ENCODE results near the gene ASB4.
"Not testable (repeated sequence)": the region's sequence is repeated elsewhere in the genome, so short reads cannot be mapped to it uniquely, and the experiment has no call there.

Gene ASB4
- total RNA-seq, result 0 reads per million in 2 experiments

DNA sequence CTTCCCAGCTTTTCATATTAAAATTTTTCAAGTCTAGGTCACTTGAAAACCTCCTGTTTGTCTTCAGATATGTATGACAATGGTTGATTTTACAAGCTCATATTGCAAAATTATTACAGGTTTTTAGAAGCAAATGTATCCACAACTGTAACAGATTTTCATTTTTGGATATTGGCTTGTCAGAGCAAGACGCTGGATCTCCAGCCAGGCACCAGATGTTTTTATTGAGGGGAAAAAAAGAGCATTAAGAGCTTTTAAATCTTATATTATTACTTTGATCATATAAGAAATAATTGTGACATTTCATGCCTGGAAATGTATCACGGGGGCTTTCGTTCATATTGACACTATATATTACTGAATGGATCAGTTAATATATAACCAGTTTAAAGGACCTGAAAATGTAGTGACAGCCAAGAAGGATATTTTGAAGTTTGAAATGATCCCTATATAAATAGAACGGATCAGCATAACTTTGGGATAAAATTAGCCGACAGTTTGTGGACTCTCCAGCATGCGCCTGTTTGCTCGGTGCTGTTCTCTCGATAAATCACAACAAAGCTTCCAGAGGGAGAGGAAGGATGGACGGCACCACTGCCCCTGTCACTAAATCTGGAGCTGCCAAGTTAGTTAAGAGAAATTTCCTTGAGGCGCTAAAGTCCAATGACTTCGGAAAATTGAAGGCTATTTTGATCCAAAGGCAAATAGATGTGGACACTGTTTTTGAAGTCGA lies at the start of gene ASB4:
Gene ASB4, plus strand, starts transcription at position 553 of the 733 bp plus-strand sequence. Its CDS starts 29 bp downstream, at position 582.
- no peak for DNase-seq (ENCODE audit: low read depth)

DNA sequence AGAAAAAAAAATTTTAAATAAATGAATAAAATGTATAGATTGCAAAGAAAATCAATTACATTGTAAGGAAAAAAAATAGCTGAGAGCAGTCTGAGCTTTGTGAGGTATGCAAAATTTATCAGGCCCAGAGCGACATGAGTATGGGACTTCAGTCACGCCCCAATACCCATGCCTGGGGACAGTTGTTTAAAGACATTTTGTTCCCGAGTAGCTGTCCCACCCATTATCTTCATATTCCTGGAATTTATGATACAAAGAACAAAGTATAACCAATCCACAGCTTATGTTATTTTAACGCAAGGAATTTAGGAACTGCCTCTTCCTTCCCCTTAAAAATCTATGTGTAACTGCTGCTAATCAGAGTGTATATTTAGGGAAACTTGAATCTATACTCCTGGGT lies 49.3 kb upstream of the ASB4 start:
- DNase-seq (ENCODE audit: low read depth), result no peak

- no peak for DNase-seq (ENCODE audit: low read depth)
Observed at GRCh38 chr7:95440394-95441038, 45.2 kb upstream of the ASB4 start.

GRCh38 chr7:95441042-95441823 lies 44.5 kb upstream of the ASB4 start:
- DNase-seq (ENCODE audit: low read depth), result no peak

GRCh38 chr7:95444796-95445195 lies 40.9 kb upstream of the ASB4 start:
- DNase-seq (ENCODE audit: low read depth), result no peak

- no peak for DNase-seq (ENCODE audit: low read depth)
Observed at GRCh38 chr7:95446618-95447017, 39.1 kb upstream of the ASB4 start.

DNA sequence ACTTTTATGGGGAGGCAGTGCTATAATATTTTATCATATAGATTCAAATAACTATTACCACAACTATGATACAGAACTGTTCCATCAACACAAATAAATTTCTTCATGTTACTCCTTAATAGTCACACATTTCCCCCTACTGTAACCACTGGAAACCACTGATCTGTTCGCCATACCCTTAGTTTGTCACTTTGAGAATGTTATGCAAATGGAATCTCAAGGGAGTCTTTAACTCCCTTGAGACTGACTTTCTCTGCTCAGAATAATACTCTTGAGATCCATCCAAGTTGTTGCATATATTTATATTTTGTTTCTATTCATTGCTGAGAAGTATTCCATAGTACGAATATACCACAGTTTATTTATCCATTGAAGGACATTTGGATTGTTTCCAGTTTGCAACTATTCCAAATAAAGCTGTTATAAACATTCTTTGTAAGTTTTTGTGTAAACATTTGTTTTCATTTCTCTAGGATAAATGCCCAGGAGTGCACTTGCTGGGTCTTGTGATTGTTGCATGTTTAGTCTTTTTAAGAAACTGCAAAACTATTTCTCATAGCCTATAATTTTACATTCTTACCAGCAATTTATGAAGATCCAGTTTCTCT lies 31.2 kb upstream of the ASB4 start:
- DNase-seq (ENCODE audit: low read depth), result no peak

DNA sequence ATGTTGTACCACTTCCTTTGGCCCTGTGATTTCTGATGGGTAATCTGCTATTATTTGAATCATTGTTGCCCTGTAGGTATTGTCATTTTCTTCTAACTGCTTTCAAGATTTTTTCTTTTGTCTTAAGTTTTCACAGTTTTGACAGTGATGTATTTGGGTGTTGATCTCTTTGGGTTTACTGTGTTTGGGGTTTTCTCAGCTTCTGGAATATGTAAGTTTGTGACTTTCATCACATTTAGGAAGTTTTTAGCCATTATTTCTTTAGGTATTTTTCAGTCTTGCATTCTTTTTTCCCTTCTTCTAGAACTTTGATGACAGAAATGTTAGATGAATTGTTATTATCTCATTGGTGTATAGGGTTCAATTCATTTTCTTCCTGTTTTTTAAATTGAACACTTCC lies 27.8 kb upstream of the ASB4 start:
- no peak for DNase-seq (ENCODE audit: low read depth)

- not testable (repeated sequence) for DNase-seq (ENCODE audit: low read depth)
Observed at GRCh38 chr7:95460653-95461052, 25.1 kb upstream of the ASB4 start.

DNA sequence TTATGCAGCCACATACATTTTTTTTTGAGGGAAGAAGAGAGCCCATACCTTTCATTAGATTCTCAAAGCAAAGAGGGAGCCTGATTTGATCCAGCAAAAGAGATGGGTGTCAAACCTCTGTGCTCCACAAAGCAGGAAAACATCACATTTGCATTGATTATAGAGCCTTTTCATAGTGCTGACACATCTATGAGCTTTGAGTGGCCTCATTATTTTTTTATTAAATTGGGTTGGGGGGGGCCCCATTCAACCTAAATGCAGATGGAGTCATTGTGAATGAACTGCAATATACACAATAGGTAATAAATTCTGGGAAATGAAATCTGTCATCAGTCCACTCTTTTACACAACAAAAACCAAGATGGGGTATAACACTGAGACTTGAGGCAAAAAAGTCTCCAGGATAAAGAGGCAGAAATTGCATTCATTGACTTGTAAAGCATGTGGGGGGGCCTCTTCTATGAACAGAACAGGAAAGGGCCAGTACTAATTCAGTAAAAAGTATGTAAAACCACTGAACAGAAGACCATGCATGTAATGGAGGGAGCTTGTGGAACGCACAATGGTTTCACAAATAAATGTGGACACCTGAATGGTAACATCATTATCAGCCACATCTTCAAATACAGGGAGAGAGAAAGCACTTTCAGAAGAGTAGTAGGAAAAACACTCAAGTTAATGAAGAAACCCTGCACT lies 17.7 kb upstream of the ASB4 start:
- no peak for DNase-seq (ENCODE audit: low read depth)

DNA sequence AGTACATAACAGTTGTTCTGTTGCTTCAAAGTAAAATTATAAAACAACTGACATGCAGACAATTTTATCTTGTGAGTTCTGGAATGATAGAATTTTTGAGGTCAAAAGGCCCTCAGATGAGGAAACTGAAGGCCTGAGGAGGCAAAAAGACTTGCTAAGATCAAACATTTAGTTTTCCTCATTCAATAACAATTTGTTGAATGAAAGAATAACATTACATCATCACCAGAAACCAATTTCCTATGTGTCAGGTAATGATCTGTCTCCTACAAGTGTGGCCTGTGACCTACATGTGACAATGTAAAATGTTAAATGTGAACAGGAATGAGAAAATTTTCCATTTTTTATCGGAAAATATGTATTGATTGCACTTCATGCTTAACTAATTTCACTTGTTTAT lies 16.6 kb upstream of the ASB4 start:
- DNase-seq (ENCODE audit: low read depth), result no peak

DNA sequence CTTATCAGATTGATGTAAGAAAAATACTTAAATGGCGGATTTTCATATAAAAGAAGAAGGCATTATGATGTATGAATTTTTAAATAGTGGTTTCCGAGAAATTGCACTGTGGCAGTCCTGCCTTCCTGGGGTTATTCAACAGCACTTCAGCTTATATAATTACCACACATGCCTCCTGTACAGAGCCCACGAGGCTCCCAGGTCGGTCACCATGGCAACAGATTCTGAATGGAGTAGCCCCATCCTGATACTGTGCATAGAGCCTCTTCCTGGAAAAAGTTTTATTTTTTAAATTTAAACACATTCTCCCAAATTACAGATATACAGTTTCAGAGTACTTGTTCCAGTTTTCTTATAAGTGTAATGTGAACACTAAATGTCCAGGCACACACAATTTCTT lies 15.9 kb upstream of the ASB4 start:
- no peak for DNase-seq (ENCODE audit: low read depth)

DNA sequence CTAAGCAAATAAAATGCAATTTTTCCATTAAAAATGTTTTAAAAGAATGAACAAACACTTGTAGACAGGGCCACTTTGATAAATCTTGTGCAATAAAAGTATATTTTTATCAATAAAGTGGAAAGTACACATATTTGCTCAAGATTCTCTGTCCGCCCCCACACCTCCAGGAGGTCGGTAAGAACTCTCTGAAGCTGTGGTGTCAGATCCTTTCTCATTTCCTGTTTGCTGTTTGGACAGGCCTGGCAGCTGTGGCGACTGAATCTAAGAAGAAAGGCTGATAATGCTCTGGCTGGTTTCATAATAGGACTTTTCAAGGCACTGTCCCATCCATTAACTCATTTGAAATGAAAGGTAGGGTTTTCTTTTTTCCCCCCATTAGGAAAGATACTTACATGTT lies 15.3 kb upstream of the ASB4 start:
- DNase-seq (ENCODE audit: low read depth), result no peak

GRCh38 chr7:95471071-95471470 lies 14.7 kb upstream of the ASB4 start:
- DNase-seq (ENCODE audit: low read depth), result no peak

DNA sequence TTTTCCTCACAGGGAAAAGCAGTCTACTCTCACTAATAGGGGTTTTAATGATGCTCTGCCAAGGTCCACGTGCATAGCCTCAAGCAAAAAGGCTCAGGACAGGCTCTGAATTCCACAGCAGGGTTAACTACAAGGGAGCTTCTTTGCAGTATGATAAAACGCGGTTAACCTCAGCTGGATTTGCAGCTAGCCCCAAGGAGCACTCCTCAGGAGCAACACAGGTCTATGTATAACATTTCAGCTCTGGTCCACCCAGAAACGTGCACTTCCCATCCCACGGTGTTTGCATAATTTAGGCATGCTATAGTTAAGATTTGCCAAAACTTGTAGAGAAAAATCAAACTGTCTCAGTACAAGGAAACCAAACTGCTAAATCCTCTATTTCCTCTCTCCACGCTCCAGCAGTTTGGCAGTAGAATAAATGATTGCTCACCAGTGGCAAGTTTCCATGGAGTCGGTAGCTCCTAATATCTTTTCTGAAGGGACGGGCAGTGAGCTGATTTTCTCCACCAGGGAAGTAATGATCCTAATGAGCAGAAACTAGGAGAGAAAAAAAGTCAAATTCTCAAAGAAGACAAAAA lies 13.1 kb upstream of the ASB4 start:
- DNase-seq (ENCODE audit: low read depth), result no peak

GRCh38 chr7:95473276-95473985 lies 12.3 kb upstream of the ASB4 start:
- no peak for DNase-seq (ENCODE audit: low read depth)

DNA sequence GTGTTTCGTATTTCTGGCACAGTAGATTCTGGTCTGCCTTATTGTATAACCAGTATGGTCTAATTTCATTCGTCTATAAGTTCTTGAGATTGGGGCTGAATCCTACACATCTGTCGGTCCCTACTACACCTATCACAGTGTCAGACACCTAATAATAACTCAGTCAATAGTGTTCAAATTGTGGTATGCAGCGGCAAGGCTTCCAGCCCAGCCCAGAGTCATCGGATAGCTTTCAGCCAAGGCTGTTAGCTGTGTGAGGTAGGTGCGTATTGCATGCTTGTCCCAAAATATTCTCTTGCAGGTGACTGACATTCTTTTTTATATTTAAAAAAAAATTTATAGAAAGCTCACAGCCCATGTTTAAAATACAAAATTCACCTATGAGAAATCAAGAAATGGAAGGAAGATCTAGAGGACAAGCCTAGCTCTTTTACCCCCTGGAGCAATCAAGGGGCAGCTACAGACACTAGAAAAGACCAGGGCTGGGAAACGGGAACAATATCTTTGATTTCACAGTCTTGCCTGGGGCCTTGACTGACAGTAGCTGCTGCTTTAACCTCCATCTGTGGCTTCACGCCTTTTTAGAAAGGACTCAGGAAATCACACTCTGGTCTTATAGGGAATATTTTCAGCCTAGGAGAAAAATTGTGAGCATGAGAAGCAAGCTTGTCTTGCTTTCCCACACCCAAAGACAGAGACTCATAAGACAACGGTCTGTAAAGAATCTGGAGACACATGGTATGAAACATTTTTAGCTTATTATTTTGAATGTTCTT lies 9.5 kb upstream of the ASB4 start:
- no peak for DNase-seq (ENCODE audit: low read depth)

DNA sequence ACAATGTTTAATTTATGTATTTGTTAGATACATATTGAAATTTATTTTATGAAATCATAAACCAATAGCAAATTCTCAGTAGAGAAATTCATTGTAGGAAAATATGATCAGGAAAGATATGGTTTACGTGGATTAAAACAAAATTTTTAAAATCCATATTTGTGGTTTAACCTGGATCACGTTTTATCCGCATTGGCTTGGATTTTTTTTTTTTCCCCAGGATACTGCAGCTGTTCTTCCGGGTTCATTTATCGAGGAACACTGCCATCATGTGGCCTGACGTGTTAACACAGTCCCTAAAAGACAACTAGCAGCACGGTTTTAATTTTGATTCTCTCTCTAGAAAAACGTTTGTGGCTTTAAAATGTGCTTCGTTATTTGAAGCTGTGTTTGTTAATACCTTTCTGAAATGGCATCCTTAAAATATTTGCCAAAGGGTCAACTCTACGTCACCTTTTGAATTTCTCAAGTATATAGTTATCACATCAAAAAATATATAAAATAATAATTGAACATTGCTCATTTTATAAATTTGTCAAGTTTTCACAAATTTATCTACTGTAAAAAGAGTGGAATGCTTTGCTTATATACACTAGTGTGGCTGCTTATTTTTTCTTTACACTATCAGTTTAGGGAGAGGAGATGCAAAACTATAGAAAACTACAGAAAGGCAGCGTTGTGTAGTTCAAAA lies 8.7 kb upstream of the ASB4 start:
- DNase-seq (ENCODE audit: low read depth), result peak; percentile 21

DNA sequence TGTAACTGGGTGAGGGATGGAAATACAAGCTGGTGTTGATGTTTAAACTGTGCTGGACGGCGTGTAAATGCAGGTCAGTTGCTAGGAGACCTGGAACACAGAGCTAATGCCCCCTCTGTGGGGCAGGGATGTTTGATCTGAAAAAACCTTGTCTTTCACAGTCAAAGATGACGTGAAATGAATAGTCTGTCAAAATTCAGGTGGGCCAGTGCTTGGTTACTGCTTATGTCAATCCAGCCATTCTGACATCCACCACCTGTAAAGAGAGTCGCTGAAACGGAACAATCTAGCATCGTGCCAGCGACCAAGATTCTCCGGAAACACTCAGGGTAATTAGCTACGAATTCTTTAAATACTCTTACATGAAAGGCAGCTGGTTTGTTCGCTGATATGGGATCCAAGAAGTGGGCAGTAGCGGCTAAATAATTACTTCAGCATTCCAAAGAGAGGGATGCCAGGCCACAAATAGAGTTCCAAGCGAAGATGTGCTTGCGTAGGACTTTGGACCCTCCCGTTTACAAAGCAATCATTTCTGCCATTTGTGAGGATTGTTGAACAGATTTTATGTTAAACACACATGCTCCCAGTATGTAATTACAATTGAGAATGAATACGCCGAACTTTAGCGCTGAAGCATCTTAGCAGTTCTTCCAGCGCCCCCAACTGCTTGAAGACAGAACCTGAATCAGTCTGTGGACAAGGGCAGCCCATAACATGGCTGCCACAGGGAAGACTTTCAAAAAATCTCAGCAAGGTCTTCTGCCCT lies 7.3 kb upstream of the ASB4 start:
- no peak for DNase-seq (ENCODE audit: low read depth)

All from T follicular helper cell (primary cell).